Neural crest cell (in vitro differentiated cells): ENCODE data around the gene MICAL2. TPM values are rescaled to one million over a fixed set of nuclear protein-coding genes. Genes with fewer than 3 reads are reported as not detected.

Experiments used
- DNase-seq: peaks from one replicate; pipeline ENCODE4 v3.0.0; 2021; ENCODE audit warnings: low read depth, mixed read lengths, low spot score
- H3K27ac Mint-ChIP-seq: one replicate; pipeline ENCODE4 v1.8.0; 2021; ENCODE audit warnings: mild to moderate bottlenecking, mixed read lengths; ENCODE audit not compliant: unreplicated experiment
- H3K27me3 Mint-ChIP-seq: 2 replicates; pipeline ENCODE4 v1.8.0; 2021; ENCODE audit warnings: low read depth, mild to moderate bottlenecking, mixed read lengths
- H3K36me3 Mint-ChIP-seq: 2 replicates; pipeline ENCODE4 v1.8.0; 2021; ENCODE audit warnings: low read depth, mild to moderate bottlenecking, mixed read lengths
- H3K4me1 Mint-ChIP-seq: 2 replicates; pipeline ENCODE4 v1.8.0; 2021; ENCODE audit warnings: mixed read lengths
- H3K4me3 Mint-ChIP-seq: one replicate; pipeline ENCODE4 v1.8.0; 2021; ENCODE audit warnings: mild to moderate bottlenecking, mixed read lengths
- H3K9me3 Mint-ChIP-seq: 2 replicates; pipeline ENCODE4 v1.8.0; 2021; ENCODE audit warnings: mixed read lengths
- CTCF ChIP-seq: fragments of 200-600 bp; sonication (generic); conservative IDR thresholded peaks from 2 replicates; pipeline ENCODE4 v1.5.0; 2021; ENCODE audit warnings: antibody characterized with exemption, mild to moderate bottlenecking
- total RNA-seq: library from RNA; stranded (reverse); gene quantifications from 2 replicates; pipeline ENCODE4 v1.2.1, GENCODE V29; 2021

Gene MICAL2
- total RNA-seq, 1 donor from 2014 or later: 1.1 TPM

GRCh38 chr11:12066056-12066798, 44.2 kb upstream of the MICAL2 start:
- Mint-ChIP-seq H3K27me3 (no peaks in the 10 kb centered on the region), H3K36me3 (no peaks in the 10 kb centered on the region), H3K9me3 (peaks cover 3% of the 10 kb centered on the region), H3K4me1 (peaks cover 26% of the 10 kb centered on the region), H3K4me3 (no peak overlapping the region), H3K27ac (no peak overlapping the region)
- no peak for DNase-seq
- TF ChIP-seq CTCF: no peak

GRCh38 chr11:12066799-12067508, 43.4 kb upstream of the MICAL2 start:
- Mint-ChIP-seq H3K27me3 (no peaks in the 10 kb centered on the region), H3K27ac (peak overlapping the region; percentile 22), H3K4me1 (peaks cover 26% of the 10 kb centered on the region), H3K4me3 (no peak overlapping the region), H3K9me3 (peaks cover 3% of the 10 kb centered on the region), H3K36me3 (no peaks in the 10 kb centered on the region)
- no peak for DNase-seq
- no peak for TF ChIP-seq CTCF

- Mint-ChIP-seq H3K36me3 (no peaks in the 10 kb centered on the region), H3K27me3 (no peaks in the 10 kb centered on the region), H3K27ac (peak overlapping the region; percentile 81), H3K4me3 (no peak overlapping the region), H3K4me1 (peaks cover 26% of the 10 kb centered on the region), H3K9me3 (peaks cover 3% of the 10 kb centered on the region)
- no peak for TF ChIP-seq CTCF
- no peak for DNase-seq
Observed at GRCh38 chr11:12067796-12068357, 42.5 kb upstream of the MICAL2 start.

GRCh38 chr11:12069066-12069676, 41.2 kb upstream of the MICAL2 start:
- H3K4me1 Mint-ChIP-seq: peaks cover 26% of the 10 kb centered on the region
- H3K4me3 Mint-ChIP-seq: no peak overlapping the region
- no peaks in the 10 kb centered on the region for H3K27me3 Mint-ChIP-seq
- peaks cover under 1% of the 10 kb centered on the region for H3K9me3 Mint-ChIP-seq
- no peak for TF ChIP-seq CTCF
- peak overlapping the region; percentile 59 for H3K27ac Mint-ChIP-seq
- no peak for DNase-seq
- H3K36me3 Mint-ChIP-seq: no peaks in the 10 kb centered on the region

- no peaks in the 10 kb centered on the region for H3K9me3 Mint-ChIP-seq
- no peaks in the 10 kb centered on the region for H3K36me3 Mint-ChIP-seq
- H3K27ac Mint-ChIP-seq: no peak overlapping the region
- TF ChIP-seq CTCF: no peak
- H3K4me3 Mint-ChIP-seq: no peak overlapping the region
- H3K4me1 Mint-ChIP-seq: peaks cover 31% of the 10 kb centered on the region
- DNase-seq: no peak
- H3K27me3 Mint-ChIP-seq: no peaks in the 10 kb centered on the region
Observed at GRCh38 chr11:12070446-12071267, 39.7 kb upstream of the MICAL2 start.
